Activated CD8-positive, alpha-beta memory T cell treated with anti-CD3 and anti-CD28 coated beads, Interleukin-2, amount 50 U/mL, for 1 hour (primary cell): ENCODE results near the gene KATNB1.
"Not testable (repeated sequence)": the region's sequence is repeated elsewhere in the genome, so short reads cannot be mapped to it uniquely, and the experiment has no call there.

Source experiments
- DNase-seq: peaks from one replicate; pipeline ENCODE4 v3.0.0-alpha.2; 2020; ENCODE audit errors: extremely low read depth

Gene KATNB1

GRCh38 chr16:57771141-57771785 is 35.7 kb downstream of the KATNB1 start:
- DNase-seq, result no peak

- DNase-seq, result no peak
These were observed 37.4 kb downstream of the KATNB1 start for GRCh38 chr16:57773019-57773418.

GRCh38 chr16:57773655-57774295 is 38.2 kb downstream of the KATNB1 start:
- no peak for DNase-seq

GRCh38 chr16:57774705-57775285 is 39.2 kb downstream of the KATNB1 start:
- no peak for DNase-seq

GRCh38 chr16:57775661-57776469 is 40.3 kb downstream of the KATNB1 start:
- no peak for DNase-seq

- no peak for DNase-seq
These were observed 43.1 kb downstream of the KATNB1 start for GRCh38 chr16:57778658-57779057.

GRCh38 chr16:57779836-57780235 is 44.3 kb downstream of the KATNB1 start:
- DNase-seq, result not testable (repeated sequence)

GRCh38 chr16:57781349-57781740 is 45.8 kb downstream of the KATNB1 start:
- no peak for DNase-seq

- no peak for DNase-seq
These were observed 46.4 kb downstream of the KATNB1 start for GRCh38 chr16:57781741-57782606.

GRCh38 chr16:57782607-57783055 is 47.1 kb downstream of the KATNB1 start:
- not testable (repeated sequence) for DNase-seq

GRCh38 chr16:57783116-57783515 is 47.5 kb downstream of the KATNB1 start:
- no peak for DNase-seq

GRCh38 chr16:57783883-57784282 is 48.3 kb downstream of the KATNB1 start:
- no peak for DNase-seq

GRCh38 chr16:57784334-57784733 is 48.8 kb downstream of the KATNB1 start:
- no peak for DNase-seq

GRCh38 chr16:57785385-57785784 is 49.8 kb downstream of the KATNB1 start:
- no peak for DNase-seq

- no peak for DNase-seq
These were observed 50.4 kb downstream of the KATNB1 start for GRCh38 chr16:57785924-57786323.

GRCh38 chr16:57786632-57787518 is 51.3 kb downstream of the KATNB1 start:
- DNase-seq, result no peak

- no peak for DNase-seq
These were observed 51.9 kb downstream of the KATNB1 start for GRCh38 chr16:57787519-57787905.

- DNase-seq, result no peak
These were observed 52.8 kb downstream of the KATNB1 start for GRCh38 chr16:57788252-57788841.

GRCh38 chr16:57788951-57789350 is 53.4 kb downstream of the KATNB1 start:
- no peak for DNase-seq
